ENCODE results near the gene LCA5L.
"Not testable (repeated sequence)": the region's sequence is repeated elsewhere in the genome, so short reads cannot be mapped to it uniquely, and the experiment has no call there.

Gene LCA5L

DNA sequence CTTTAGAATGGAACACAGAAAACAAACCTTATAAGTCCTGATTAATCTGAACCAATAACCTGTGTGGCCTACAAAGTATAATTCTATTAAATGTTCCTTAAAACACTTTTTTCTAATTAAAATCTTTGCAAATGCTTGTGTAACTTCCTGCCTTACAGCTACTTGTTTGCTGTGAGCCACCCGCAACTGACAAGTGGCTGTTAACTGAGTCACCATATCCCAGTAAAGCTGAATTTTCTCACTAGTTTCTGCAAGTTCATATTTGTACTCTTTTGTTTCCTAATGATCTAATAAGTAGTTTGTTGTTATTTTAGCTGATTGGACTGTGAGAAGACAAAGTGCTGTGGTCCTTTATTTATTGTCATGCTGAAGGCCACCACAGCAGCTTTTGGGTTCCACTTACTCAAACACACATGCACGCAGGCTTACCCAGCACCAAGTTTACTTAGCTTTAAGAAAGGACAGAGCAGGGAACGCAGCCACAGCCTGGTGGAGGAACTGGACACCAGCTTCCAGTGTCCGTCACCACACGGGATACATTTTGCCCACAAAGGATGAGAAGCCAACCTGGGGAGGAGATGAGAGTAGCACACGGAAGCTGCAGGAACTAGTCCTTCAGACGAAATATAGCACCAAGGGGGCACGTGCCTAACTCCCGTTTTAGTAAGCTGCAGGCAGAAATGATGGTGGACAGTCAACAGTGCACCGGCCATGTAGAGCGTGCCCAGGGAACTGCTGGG lies 47.8 kb downstream of the LCA5L start:
- DNase-seq: no peak

DNA sequence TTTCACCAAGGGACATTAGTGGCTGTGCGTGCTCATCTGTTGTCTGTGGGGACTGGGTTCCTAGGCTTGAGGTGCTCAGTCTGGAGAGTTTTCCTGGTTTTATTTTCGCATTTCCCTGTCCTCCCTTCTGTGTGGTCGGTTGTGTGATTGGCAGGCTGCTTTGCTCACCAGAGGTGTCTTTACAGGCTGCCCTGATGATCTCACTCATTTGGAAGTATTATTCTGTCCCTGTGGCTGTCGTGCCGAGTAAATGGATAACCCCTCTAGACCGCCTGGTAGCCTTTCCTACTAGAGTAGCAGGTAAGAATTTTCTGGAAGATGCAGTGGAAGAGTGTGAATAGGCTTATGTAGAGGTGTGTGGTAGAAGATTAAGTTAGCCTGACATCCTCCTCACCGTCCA lies 52.6 kb downstream of the LCA5L start:
- in situ Hi-C loops (cut with HindIII; ENCODE audit: low pct_ligation_motif_present, low pct_unique_long_range_greater_than_20kb, low sequenced_read_pairs): no loop called here
- no peak for DNase-seq

More for the DNA sequence above, 47.8 kb downstream of the LCA5L start:
- in situ Hi-C loops (cut with HindIII; ENCODE audit: low pct_ligation_motif_present, low pct_unique_long_range_greater_than_20kb, low sequenced_read_pairs): no loop called here

DNA sequence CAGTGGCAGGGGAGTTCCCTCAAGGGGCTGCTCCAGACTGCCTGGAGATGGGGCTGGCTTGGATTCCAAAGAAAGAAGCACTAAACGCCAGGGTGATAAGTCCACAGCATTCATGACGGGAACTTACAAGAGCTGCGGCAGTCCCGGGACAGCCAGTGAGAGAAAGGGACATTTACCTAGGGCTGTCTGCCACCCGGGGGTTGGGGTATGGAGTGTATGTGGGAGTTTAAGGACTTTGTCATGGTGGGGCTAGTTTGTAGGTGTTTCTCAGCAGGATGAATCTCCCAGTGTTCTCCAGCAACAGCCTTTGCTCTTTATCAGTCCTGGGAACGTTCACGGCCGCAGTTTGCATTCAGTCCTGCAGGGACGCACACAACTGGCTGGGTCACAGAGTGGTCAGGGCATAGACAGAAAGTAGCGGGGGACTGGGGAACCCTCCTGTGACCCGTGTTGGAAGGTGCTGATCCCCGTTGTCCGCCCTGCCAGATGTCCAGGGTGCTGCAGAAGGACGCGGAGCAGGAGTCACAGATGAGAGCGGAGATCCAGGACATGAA lies 55.3 kb downstream of the LCA5L start:
- in situ Hi-C loops (cut with HindIII; ENCODE audit: low pct_ligation_motif_present, low pct_unique_long_range_greater_than_20kb, low sequenced_read_pairs): no loop called here
- DNase-seq: no peak

DNA sequence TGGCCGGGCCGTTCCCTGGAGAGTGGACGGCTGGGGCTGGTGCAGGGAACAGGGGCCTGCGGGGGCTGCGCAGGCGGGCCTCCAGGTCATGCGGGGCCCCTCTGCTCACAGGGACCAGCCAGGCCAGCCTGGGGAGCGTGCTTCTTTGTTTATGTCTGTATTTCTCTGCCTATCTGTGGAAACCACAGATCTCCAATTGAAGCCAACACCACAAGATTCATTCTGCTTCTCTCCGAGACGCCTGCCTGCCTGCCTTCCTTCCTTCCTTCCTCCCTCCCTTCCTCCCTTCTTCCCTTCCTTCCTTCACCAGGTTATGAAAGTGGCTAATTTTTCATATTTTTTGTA lies 56.8 kb downstream of the LCA5L start:
- in situ Hi-C loops (cut with HindIII; ENCODE audit: low pct_ligation_motif_present, low pct_unique_long_range_greater_than_20kb, low sequenced_read_pairs): no loop called here

DNA sequence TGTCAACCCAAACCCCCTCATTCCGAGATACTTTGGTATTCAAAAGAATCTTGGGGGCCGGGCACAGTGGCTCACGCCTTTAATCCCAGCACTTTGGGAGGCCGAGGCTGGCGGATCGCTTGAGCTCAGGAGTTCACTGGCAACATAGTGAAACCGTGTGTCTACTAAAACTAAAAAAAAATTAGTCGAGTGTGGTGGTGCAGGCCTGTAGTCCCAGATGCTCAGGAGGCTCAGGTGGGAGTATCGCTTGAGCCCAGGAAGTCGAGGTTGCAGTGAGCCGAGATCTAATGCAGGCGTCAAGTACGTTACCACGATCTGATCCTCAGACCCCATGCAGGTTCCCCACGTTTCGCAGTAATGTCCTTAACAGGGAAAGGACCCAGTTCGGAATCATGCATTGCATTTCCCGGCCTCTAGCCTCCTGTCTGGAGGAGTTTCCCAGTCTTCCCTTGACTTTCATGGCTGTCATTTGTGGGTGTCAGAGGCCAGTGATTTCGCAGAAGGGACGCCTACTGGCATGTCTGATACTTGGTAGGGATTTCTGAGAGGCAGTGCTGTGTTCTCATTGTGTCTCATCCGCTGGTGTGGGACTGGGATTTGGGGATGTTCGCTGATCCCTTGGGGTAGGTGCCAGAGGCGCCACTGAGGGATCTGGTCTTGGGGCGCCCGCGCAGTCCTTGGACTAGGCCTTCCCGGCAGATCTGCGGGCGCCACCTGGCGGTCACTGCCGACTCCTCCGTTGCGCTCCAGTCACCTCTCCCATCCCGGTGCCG lies 57.4 kb downstream of the LCA5L start:
- peak; percentile 83 for DNase-seq
- in situ Hi-C loops (cut with HindIII; ENCODE audit: low pct_ligation_motif_present, low pct_unique_long_range_greater_than_20kb, low sequenced_read_pairs): no loop called here

More for the DNA sequence above, 56.8 kb downstream of the LCA5L start:
- no peak for DNase-seq

DNA sequence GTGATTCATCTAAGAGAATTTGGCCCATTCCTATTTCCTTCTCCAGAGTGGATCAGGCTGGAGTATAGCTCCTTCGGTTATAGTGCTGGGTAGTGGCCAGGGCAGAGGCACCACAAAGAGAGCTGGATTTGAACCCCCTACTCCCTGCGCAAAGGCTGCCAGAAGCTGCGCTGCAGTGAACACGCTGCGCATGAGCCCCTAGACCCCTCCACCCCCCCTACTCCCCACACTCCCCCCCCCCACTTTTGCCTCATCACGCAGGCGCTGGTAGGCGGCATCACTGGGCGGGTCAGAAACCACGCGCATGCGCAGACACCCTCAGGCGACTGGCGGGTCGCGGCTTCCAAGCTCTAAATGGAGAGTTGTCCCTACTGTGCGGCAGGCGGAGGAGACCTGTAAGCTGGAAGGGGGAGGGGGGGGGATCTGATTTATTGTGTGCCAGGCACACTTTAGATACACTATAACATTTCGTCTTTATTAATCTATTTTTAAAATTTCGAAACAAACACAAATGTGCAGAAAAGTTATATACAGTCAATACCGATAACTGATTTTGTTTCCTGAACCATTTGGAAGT lies 58.0 kb downstream of the LCA5L start:
- peak; percentile 85 for DNase-seq
- in situ Hi-C loops (cut with HindIII; ENCODE audit: low pct_ligation_motif_present, low pct_unique_long_range_greater_than_20kb, low sequenced_read_pairs): no loop called here

DNA sequence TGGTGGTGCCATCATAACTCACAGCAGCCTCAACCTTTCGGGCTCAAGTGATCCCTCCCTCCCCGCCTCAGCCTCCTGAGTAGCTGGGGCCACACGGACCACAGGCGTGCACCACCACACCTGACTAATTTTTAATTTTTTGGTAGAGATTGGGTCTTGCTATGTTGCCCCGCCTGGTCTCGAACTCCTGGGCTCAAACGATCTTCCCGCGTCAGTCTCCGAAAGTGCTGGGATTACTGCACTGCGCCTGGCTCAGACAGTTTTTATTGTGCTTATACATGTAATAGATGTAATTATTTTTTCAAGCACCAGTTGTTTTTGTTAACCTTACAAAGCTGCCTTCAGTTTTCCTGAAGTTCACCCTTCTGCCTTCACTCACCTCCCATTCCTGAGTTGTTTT lies 58.7 kb downstream of the LCA5L start:
- in situ Hi-C loops (cut with HindIII; ENCODE audit: low pct_ligation_motif_present, low pct_unique_long_range_greater_than_20kb, low sequenced_read_pairs): no loop called here
- DNase-seq: no peak

DNA sequence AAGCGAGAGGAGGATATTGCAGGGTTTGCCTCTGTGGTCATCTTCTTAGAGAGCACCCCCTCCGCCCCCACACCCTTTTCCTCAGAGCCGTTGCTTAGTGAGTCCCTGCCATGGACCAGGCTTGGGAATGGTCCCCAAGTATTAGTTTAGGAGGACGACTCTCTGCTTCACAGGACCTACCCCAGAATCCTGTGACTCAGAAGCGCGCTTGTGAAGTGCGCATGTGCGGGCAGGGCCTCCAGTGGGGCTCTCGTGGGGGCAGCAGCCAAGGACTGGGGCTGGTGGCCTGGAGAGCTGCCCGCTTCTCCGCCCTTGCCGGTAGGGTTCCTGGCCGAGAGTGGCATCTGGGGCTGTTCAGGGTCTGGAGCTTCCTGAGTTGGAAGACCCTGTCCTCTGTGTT lies 59.4 kb downstream of the LCA5L start:
- DNase-seq: no peak
- in situ Hi-C loops (cut with HindIII; ENCODE audit: low pct_ligation_motif_present, low pct_unique_long_range_greater_than_20kb, low sequenced_read_pairs): no loop called here

DNA sequence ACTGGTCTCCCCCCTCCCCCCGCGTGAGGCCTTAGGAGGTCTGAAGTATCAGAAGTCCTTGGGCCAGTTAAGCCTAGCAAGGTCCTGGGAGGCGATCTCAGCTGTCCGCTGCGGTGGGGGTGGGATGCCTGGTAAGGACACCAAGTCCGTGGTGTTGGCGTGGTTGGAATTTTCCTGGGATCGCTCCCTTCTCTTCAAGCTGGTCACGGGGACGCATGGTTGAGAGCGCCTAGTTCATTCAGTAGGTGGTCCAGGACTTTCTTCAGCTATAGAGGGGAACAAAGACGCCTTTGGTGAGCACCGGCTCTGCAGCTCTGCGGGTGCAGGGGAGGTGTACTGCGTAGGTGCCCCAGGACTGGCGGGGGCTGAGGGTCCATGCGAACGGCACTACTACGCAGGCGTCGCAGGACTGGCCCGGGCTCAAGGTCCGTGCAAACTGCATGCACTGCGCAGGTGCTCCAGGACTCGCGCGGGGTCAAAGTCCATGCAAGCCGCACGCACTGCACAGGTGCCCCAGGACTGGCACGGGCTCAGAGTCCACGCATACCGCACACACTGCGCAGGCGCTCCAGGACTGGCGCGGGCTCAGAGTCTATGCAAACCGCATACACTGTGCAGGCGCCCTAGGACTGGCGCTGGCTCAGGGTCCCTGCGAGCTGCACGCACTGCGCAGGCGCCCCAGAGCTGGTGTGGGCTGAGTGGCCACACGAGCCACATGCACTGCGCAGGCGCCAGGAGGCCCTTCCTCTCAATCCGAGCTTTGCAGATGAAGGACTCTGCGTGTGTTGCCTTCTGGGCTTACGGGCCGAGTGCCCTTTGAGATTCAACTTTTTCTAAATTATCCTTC lies 60.1 kb downstream of the LCA5L start:
- DNase-seq: no peak
- in situ Hi-C loops (cut with HindIII; ENCODE audit: low pct_ligation_motif_present, low pct_unique_long_range_greater_than_20kb, low sequenced_read_pairs): no loop called here

DNA sequence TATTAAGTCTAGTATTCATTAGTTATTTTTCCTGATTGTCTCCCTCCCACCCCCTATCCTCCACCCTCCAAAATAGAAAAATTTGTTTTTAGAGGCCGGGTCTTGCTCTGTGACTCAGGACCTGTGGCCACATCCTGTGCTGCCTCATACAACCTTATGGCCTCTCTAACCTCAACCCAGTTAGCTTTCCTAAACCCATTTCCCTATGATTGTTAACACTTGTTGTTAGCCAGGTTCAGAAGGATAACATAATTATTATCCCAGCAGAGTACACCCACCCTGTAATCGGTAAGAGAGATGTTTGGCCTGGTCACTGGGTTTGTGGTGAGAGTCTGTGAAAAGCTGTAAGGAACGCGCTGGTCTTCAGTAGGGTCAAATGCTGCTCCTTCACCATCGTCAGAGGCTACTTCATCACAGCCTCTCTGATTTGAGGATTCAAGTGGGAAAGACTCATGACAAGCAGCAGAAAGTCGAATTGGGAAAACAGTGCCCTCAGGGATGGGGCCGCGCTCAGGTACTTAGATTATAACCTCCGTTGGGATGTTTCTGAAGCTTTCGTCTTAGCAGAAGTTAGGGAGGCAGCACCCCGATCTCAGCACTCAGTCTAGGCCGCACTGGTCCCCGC lies 60.8 kb downstream of the LCA5L start:
- DNase-seq: peak; percentile 20
- in situ Hi-C loops (cut with HindIII; ENCODE audit: low pct_ligation_motif_present, low pct_unique_long_range_greater_than_20kb, low sequenced_read_pairs): no loop called here

DNA sequence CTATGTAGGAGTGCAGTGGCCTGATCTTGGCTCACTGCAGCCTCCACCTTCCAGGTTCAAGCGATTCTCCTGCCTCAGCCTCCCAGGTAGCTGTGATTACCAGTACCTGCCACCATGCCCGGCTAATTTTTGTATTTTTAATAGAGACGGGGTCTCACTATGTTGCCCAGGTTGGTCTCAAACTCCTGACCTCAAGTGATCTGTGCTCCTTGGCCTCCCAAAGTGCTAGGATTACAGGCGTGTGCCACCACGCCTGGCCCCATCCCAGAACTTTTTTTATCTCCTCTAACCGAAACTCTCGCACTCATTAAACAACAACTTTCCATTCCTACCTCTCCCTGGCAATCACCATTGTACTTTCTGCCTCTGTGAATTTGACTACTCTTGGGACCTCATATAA lies 63.5 kb downstream of the LCA5L start:
- DNase-seq; in situ Hi-C loops (cut with HindIII; ENCODE audit: low pct_ligation_motif_present, low pct_unique_long_range_greater_than_20kb, low sequenced_read_pairs): not testable (repeated sequence)

DNA sequence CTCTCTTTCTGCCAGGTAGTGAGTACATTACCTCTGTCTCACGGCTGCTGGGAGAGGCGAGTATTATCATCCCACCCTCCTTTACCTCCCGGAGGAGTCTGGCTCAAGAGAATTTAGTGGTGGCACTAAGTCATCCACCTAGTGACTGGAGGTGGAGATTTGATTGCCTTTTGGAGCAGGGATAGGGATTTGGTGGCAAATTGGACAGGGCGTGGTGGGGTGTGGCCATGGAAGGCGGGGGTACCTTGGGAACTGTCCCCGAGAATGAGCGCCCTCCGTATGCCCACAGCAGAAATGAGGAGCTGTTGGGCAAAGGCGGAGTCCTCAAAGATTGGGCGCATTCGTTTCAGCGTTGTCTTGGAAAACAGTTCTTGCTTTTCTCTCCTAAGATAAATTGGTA lies 64.6 kb downstream of the LCA5L start:
- in situ Hi-C loops (cut with HindIII; ENCODE audit: low pct_ligation_motif_present, low pct_unique_long_range_greater_than_20kb, low sequenced_read_pairs): no loop called here
- no peak for DNase-seq

DNA sequence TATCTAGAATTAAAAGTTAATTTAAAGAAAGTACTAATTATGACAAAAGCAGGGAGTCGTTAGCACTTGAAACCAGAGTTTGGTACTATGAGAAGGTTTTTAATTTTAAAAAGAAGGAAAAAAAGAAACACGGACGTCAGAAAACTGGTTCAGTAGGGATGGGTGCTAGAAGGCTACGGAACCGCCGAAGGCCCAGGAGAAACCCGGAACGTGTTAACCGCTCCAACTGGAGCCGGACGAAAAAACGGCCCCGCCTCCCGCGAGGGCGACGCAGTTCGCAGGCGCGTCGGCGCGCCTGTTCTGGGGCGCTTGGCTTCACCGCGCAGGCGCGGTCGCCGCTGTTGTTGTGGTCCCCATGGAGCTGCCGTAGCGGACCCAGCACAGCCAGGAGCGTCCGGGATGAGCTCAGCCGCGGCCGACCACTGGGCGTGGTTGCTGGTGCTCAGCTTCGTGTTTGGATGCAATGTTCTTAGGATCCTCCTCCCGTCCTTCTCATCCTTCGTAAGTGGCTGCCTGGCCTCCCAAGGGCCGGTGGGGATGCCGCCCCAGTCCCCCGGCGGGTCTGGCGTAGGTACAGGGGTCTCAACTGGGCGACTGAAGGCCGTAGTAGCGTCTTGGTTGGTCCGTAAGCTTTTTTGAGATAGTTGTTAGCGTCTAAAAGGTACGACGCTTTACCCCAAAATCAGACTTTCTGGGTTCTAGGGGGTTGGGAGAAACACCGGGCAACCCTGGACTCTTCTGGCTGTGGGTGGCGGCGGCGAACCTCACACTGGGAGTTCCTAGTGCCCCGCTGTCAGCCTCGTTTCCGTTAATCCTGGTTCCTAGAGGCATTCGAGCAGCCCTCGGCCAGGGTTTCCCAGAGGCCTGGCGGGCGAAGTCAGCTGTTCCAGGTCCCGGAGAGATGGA lies 65.3 kb downstream of the LCA5L start:
- in situ Hi-C loops (cut with HindIII; ENCODE audit: low pct_ligation_motif_present, low pct_unique_long_range_greater_than_20kb, low sequenced_read_pairs): no loop called here

DNA sequence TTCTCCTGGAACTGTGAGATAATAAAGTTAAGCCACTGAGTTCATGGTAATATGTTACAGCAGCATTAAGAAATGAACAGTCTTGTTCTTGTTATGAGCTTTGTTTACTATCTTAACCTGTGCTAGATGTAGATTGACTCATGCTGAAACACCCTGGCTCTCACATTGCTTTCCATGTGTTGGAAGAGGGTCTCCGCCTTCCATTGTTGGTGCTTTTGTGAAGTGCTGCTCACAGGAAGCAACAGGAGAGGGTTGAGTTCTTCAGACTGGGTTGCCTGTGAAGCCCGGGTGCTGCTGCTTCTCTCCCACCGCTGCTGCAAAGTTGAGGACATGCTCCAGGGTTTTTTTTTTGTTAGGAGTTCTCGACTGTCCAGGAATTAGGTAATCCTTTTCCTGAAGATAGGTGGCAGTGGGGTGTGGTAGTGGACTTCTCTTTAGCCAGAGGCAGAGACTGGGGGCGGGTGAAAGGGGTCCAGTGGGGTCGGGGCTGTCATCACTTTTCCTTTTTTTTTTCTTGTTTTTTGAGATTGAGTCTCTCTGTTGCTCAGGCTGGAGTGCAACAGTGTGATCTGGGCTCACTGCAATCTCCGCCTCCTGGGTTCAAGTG lies 68.0 kb downstream of the LCA5L start:
- in situ Hi-C loops (cut with HindIII; ENCODE audit: low pct_ligation_motif_present, low pct_unique_long_range_greater_than_20kb, low sequenced_read_pairs): no loop called here
- no peak for DNase-seq

More for the DNA sequence above, 65.3 kb downstream of the LCA5L start:
- peak; percentile 92 for DNase-seq

DNA sequence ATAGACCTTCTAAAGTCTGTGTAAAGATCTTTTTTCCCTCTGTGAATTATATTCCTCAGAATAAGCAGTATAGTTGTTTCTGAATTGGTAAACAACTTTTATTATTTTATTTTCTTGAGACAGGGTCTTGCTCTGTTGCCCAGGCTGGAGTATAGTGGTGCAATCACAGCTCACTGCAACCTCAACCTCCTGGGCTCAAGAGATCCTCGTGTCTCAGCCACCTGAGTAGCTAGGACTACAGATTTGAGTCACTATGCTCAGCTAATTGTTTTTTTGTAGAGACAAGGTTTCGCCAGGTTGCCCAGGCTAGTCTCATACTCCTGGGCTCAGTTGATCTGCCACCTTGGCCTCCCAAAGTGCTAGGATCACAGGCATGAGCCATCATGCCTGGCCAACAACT lies 70.1 kb downstream of the LCA5L start:
- no peak for DNase-seq
- in situ Hi-C loops (cut with HindIII; ENCODE audit: low pct_ligation_motif_present, low pct_unique_long_range_greater_than_20kb, low sequenced_read_pairs): no loop called here

DNA sequence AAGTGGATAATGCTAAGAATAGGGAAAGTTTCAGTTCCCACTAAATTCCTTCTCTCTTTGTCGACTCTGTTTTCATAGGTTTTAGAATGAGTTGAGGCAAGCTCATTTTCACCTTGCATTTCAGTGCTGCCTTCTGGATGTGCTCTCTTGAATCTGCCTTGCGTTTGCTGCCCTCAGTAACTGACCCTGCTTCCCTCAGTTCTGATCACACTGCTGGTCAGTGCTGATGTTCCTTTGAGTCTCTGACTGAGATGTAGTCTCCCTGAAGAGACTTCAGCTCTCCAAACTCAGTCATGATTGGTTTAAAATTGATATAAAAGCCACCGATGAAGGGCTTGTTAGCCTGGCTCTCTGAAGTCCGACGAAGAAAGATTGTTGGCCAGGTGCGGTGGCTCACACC lies 71.5 kb downstream of the LCA5L start:
- no peak for DNase-seq
- in situ Hi-C loops (cut with HindIII; ENCODE audit: low pct_ligation_motif_present, low pct_unique_long_range_greater_than_20kb, low sequenced_read_pairs): no loop called here

DNA sequence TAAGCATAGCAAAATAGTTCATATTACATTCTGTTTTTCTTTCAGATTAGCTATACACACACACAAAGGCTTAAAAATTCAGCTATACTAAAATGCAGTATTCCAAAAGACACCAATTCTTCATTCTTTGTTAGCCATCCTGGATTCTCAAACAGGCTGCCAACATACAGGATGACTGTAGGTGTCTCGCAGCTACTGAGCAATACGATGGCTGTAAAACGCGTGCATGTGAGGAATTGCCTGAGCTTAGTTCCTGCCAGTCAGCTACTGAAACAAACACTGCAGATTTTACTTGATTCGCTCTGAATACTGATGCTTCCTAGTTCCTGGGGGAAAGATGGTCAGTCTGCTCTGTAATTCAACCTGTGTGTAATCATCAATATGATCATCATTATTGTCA lies 71.9 kb downstream of the LCA5L start:
- in situ Hi-C loops (cut with HindIII; ENCODE audit: low pct_ligation_motif_present, low pct_unique_long_range_greater_than_20kb, low sequenced_read_pairs): no loop called here
- DNase-seq: peak; percentile 26
